Astrocyte (in vitro differentiated cells and primary cell): ENCODE measurements around the gene C6orf89. TPM values are rescaled to one million over a fixed set of nuclear protein-coding genes. Genes with fewer than 3 reads are reported as not detected.
A peak's percentile ranks its signal among the peaks of the same experiment; 100 is the strongest.

ENCODE experiments used
- DNase-seq: peaks from one replicate; pipeline ENCODE4 v3.0.0-alpha.2; 2010; ENCODE audit warnings: low read depth
- FAIRE-seq: peaks from 2 replicates; lab custom pipeline; 2011; peaks lifted over from hg19 to GRCh38; lab: Jason Lieb, UNC
- H2AFZ ChIP-seq: 2 replicates; pipeline ENCODE4 v1.6.0; 2012; ENCODE audit warnings: low read depth, low read length, inconsistent platforms
- H3K27ac ChIP-seq: 2 replicates; pipeline ENCODE4 v1.5.1; 2011; ENCODE audit warnings: low read depth, low read length, inconsistent platforms
- H3K27me3 ChIP-seq: 2 replicates; pipeline ENCODE4 v1.6.0; 2011; ENCODE audit warnings: low read length, inconsistent platforms; ENCODE audit not compliant: insufficient read depth
- H3K36me3 ChIP-seq: 2 replicates; pipeline ENCODE4 v1.5.1; 2011; ENCODE audit warnings: low read length, inconsistent platforms; ENCODE audit not compliant: insufficient read depth
- H3K4me1 ChIP-seq: 2 replicates; pipeline ENCODE4 v1.5.1; 2011; ENCODE audit warnings: low read length, inconsistent platforms; ENCODE audit not compliant: insufficient read depth
- H3K4me2 ChIP-seq: 2 replicates; pipeline ENCODE4 v1.6.0; 2012; ENCODE audit warnings: low read length, inconsistent platforms
- H3K4me3 ChIP-seq: 2 replicates; pipeline ENCODE4 v1.5.1; 2011; ENCODE audit warnings: low read depth, mild to moderate bottlenecking, low read length, inconsistent platforms; ENCODE audit not compliant: insufficient read depth
- H3K79me2 ChIP-seq: 2 replicates; pipeline ENCODE4 v1.6.0; 2012; ENCODE audit warnings: mild to moderate bottlenecking, low read length, inconsistent platforms; ENCODE audit not compliant: insufficient read depth
- H3K9ac ChIP-seq: 2 replicates; pipeline ENCODE4 v1.6.0; 2012; ENCODE audit warnings: mild to moderate bottlenecking, low read length, inconsistent platforms
- H3K9me3 ChIP-seq: 2 replicates; pipeline ENCODE4 v1.5.1; 2012; ENCODE audit warnings: low read depth, mild to moderate bottlenecking, low read length, inconsistent platforms; ENCODE audit not compliant: insufficient read depth
- H4K20me1 ChIP-seq: 2 replicates; pipeline ENCODE4 v1.6.0; 2012; ENCODE audit warnings: low read length, inconsistent platforms; ENCODE audit not compliant: insufficient read depth
- H3K27ac Mint-ChIP-seq: one replicate; pipeline ENCODE4 v1.8.0; 2021; ENCODE audit warnings: mild to moderate bottlenecking, mixed read lengths; ENCODE audit not compliant: unreplicated experiment
- H3K27me3 Mint-ChIP-seq: one replicate; pipeline ENCODE4 v1.8.0; 2021; ENCODE audit warnings: low read depth, mixed read lengths; ENCODE audit not compliant: unreplicated experiment
- H3K36me3 Mint-ChIP-seq: one replicate; pipeline ENCODE4 v1.8.0; 2021; ENCODE audit warnings: low read depth, mixed read lengths; ENCODE audit not compliant: unreplicated experiment
- H3K4me1 Mint-ChIP-seq: one replicate; pipeline ENCODE4 v1.8.0; 2021; ENCODE audit warnings: low read depth, mixed read lengths; ENCODE audit not compliant: unreplicated experiment
- H3K4me3 Mint-ChIP-seq: one replicate; pipeline ENCODE4 v1.8.0; 2021; ENCODE audit warnings: mild to moderate bottlenecking, moderate library complexity, mixed read lengths; ENCODE audit not compliant: unreplicated experiment
- H3K9me3 Mint-ChIP-seq: one replicate; pipeline ENCODE4 v1.8.0; 2021; ENCODE audit warnings: mild to moderate bottlenecking, mixed read lengths; ENCODE audit not compliant: unreplicated experiment
- EZH2 ChIP-seq: IDR thresholded peaks from 2 replicates; pipeline ENCODE4 v1.6.1; 2012; ENCODE audit warnings: mild to moderate bottlenecking, low read length, inconsistent platforms; ENCODE audit not compliant: insufficient read depth
- total RNA-seq: library from RNA; stranded (reverse); gene quantifications from 2 replicates; pipeline ENCODE4 v1.2.1, GENCODE V29; 2021
- TF ChIP-seq, protein P1 (sequence below): IDR thresholded peaks from 2 replicates; pipeline ENCODE4 v1.5.1; 2011; ENCODE audit warnings: low read depth, mild to moderate bottlenecking, inconsistent platforms, low read length, moderate library complexity; ENCODE audit not compliant: insufficient read depth

The C6orf89 gene
- total RNA-seq, 1 donor from 2014 or later: 37.8 TPM

DNA sequence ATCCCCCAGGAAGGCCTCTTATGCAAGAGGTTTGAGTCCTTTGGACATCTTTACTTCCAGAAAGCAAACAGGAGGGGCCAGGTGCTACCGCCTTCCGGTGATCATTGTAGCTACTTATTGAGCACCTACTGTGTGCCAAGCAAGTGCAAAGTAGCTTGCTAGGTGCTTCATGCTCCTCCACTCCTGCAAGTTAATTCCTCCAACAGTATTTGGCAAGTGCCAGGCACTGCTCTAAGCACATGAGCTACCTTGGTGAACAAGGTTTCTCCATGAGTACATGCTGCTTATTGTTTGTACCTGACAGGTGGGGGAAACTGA lies 48.8 kb upstream of the C6orf89 start:
- Mint-ChIP-seq H3K4me1 (no peaks in the 10 kb centered on the region), H3K27ac (no peak overlapping the region), H3K36me3 (peaks cover 1% of the 10 kb centered on the region), H3K4me3 (no peak overlapping the region), H3K27me3 (peaks cover 49% of the 10 kb centered on the region), H3K9me3 (peaks cover 3% of the 10 kb centered on the region)
- no peak overlapping the region for H3K4me2 ChIP-seq
- H3K9ac ChIP-seq: no peak overlapping the region
- DNase-seq (no peak), FAIRE-seq (no peak)
- peaks cover 3% of the 10 kb centered on the region for H3K9me3 ChIP-seq
- no peak overlapping the region for H2AFZ ChIP-seq
- peaks cover 35% of the 10 kb centered on the region for H3K27me3 ChIP-seq
- H3K27ac ChIP-seq: no peak overlapping the region
- TF ChIP-seq, protein P1, sequence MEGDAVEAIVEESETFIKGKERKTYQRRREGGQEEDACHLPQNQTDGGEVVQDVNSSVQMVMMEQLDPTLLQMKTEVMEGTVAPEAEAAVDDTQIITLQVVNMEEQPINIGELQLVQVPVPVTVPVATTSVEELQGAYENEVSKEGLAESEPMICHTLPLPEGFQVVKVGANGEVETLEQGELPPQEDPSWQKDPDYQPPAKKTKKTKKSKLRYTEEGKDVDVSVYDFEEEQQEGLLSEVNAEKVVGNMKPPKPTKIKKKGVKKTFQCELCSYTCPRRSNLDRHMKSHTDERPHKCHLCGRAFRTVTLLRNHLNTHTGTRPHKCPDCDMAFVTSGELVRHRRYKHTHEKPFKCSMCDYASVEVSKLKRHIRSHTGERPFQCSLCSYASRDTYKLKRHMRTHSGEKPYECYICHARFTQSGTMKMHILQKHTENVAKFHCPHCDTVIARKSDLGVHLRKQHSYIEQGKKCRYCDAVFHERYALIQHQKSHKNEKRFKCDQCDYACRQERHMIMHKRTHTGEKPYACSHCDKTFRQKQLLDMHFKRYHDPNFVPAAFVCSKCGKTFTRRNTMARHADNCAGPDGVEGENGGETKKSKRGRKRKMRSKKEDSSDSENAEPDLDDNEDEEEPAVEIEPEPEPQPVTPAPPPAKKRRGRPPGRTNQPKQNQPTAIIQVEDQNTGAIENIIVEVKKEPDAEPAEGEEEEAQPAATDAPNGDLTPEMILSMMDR: no peak
- no peak for TF ChIP-seq EZH2
- no peaks in the 10 kb centered on the region for H3K79me2 ChIP-seq
- H3K4me3 ChIP-seq: no peak overlapping the region
- peaks cover 14% of the 10 kb centered on the region for H3K4me1 ChIP-seq
- no peaks in the 10 kb centered on the region for H4K20me1 ChIP-seq
- no peaks in the 10 kb centered on the region for H3K36me3 ChIP-seq

DNA sequence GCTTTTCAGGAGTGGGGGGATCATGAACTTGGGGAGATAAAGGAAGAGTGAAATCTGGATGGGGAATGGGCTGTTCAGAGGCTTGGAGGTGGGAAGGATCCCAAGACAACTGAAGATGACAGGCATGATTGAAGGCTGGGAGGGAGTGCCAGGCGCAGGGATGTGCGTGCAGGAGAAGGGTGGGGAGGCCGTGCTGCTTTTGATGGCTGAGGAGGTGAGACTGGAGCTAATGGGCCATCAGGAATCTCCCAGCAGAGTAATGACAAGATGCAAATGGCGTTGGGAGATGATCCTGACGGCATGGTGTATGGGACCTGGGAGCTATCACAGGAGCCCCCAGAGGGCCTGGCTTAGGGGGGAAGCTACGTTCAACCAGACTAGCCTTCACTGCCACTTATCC lies 48.1 kb upstream of the C6orf89 start:
- H3K9me3 Mint-ChIP-seq: peaks cover 3% of the 10 kb centered on the region
- H3K27me3 Mint-ChIP-seq: peaks cover 51% of the 10 kb centered on the region
- H3K36me3 ChIP-seq: no peaks in the 10 kb centered on the region
- H3K4me3 ChIP-seq: no peak overlapping the region
- H3K27ac ChIP-seq: no peak overlapping the region
- no peak overlapping the region for H2AFZ ChIP-seq
- H3K9ac ChIP-seq: no peak overlapping the region
- no peak for DNase-seq
- no peak overlapping the region for H3K4me3 Mint-ChIP-seq
- TF ChIP-seq EZH2: no peak
- TF ChIP-seq, protein P1: no peak
- no peak overlapping the region for H3K4me2 ChIP-seq
- no peak overlapping the region for H3K27ac Mint-ChIP-seq
- peaks cover 14% of the 10 kb centered on the region for H3K4me1 ChIP-seq
- H3K36me3 Mint-ChIP-seq: peaks cover 1% of the 10 kb centered on the region
- H4K20me1 ChIP-seq: no peaks in the 10 kb centered on the region
- peaks cover 3% of the 10 kb centered on the region for H3K9me3 ChIP-seq
- H3K79me2 ChIP-seq: no peaks in the 10 kb centered on the region
- FAIRE-seq: no peak
- no peaks in the 10 kb centered on the region for H3K4me1 Mint-ChIP-seq
- H3K27me3 ChIP-seq: peaks cover 35% of the 10 kb centered on the region

DNA sequence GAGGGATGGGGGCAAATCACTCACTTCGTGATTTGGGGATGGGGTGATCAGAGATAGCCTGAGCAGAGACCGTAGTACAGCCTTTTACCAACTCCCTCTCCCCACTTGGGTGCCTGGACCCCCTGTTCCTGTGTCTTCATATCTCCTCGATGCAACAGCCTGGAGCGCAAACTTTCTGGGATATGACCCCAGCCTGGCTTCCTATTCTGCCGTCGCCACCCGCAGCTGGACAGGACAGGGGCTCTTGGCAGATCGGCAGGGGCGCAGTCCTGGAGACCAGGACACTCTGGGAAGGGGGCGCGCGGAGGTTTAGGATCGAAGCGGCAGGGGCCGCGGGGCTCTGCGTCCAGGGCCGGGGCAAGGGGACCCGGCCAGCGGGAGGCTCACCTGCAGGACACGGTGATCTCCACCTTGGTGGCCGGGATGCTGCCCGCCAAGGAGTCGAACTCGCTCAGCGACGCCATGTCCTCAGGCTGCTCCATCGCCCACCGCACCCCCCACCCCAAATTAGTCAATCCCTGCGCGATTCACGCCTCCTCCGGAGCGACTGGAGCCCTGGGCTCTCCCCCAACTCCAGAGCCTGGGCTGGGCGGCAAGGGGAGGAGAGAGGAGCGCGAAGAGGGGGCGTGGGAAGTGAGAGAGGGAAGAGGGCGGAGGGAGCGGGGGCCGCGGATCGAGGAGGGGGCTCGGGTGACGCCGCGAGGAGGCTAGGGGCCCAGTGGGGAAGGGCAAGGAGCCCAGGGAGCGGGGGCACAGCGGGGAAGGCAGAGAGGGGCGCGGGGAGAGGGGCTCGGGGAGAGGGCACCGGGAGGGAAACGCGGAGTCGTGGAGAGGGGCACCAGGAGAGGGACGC lies 46.6 kb upstream of the C6orf89 start, which contains the start of gene CPNE5:
CPNE5 (minus strand) TSS at position 549 of the 853 bp plus-strand sequence; CDS start at position 482, 67 bp downstream.
- H3K4me2 ChIP-seq: peak within 1 kb of the TSS; percentile 86
- H3K4me3 Mint-ChIP-seq: peak within 1 kb of the TSS; percentile 81
- H3K4me1 ChIP-seq: peaks cover 14% of the 10 kb centered on the region
- peak within 1 kb of the TSS; percentile 35 for H3K9ac ChIP-seq
- peak within 1 kb of the TSS; percentile 37 for H3K4me3 ChIP-seq
- peak; percentile 65 for TF ChIP-seq EZH2
- TF ChIP-seq, protein P1: no peak
- no peak for FAIRE-seq
- no peaks in the 10 kb centered on the region for H3K79me2 ChIP-seq
- peaks cover 62% of the 10 kb centered on the region for H3K27me3 Mint-ChIP-seq
- H3K27me3 ChIP-seq: peaks cover 35% of the 10 kb centered on the region
- H4K20me1 ChIP-seq: no peaks in the 10 kb centered on the region
- H3K36me3 ChIP-seq: no peaks in the 10 kb centered on the region
- H3K27ac ChIP-seq: no peak within 1 kb of the TSS
- no peaks in the 10 kb centered on the region for H3K9me3 ChIP-seq
- peaks cover 3% of the 10 kb centered on the region for H3K36me3 Mint-ChIP-seq
- no peak within 1 kb of the TSS for H3K27ac Mint-ChIP-seq
- H3K9me3 Mint-ChIP-seq: peaks cover 3% of the 10 kb centered on the region
- H3K4me1 Mint-ChIP-seq: no peaks in the 10 kb centered on the region
- DNase-seq: no peak
- H2AFZ ChIP-seq: peak within 1 kb of the TSS; percentile 61
